Upper lobe of right lung (tissue), 1 donor: ENCODE results near the gene CEMIP2. TPM values are rescaled to one million over a fixed set of nuclear protein-coding genes. Genes with fewer than 3 reads are reported as not detected.
A peak's percentile ranks its signal among the peaks of the same experiment; 100 is the strongest.
"Not testable (repeated sequence)": the region's sequence is repeated elsewhere in the genome, so short reads cannot be mapped to it uniquely, and the experiment has no call there.

Source experiments
- ATAC-seq: fragments of 200-7000 bp; cut with Tn5 transposase; one replicate; pipeline ENCODE4 v1.9.1; 2020; ENCODE audit warnings: mild to moderate bottlenecking, moderate library complexity
- DNase-seq: peaks from one replicate; pipeline ENCODE4 v3.0.0-alpha.2; 2020
- H3K27ac ChIP-seq: fragments of 200-600 bp; one replicate; pipeline ENCODE4 v1.8.0; 2022
- H3K27me3 ChIP-seq: fragments of 200-600 bp; one replicate; pipeline ENCODE4 v1.8.0; 2022; ENCODE audit warnings: mild to moderate bottlenecking
- H3K36me3 ChIP-seq: fragments of 200-600 bp; one replicate; pipeline ENCODE4 v1.8.0; 2022
- H3K4me1 ChIP-seq: fragments of 200-600 bp; one replicate; pipeline ENCODE4 v1.8.0; 2022
- H3K4me3 ChIP-seq: fragments of 200-600 bp; one replicate; pipeline ENCODE4 v1.8.0; 2022; ENCODE audit warnings: mild to moderate bottlenecking
- H3K9me3 ChIP-seq: fragments of 200-600 bp; one replicate; pipeline ENCODE4 v1.8.0; 2022
- intact Hi-C: fragments of 100-400 bp; cut with DNase I; formaldehyde crosslinking; loops from one replicate; pipeline ENCODE4 v1.11.0; 2022
- total RNA-seq: library from RNA; stranded (reverse); fragmentation: NEBNext Ultra II Directional; extraction: Animal tissue kit (Norgen Biotek cat#: 25700); gene quantifications from one replicate; pipeline ENCODE4 v1.2.1, GENCODE V29; 2021
- TF ChIP-seq, protein P1 (sequence below): fragments of 200-600 bp; IDR thresholded peaks from one replicate; pipeline ENCODE4 v1.8.0; 2022; ENCODE audit warnings: antibody characterized with exemption
- donor health status: DM: no; HTN: yes; CAD: no; lungs with severe emphysema.

The CEMIP2 gene
- total RNA-seq, 1 donor from 2014 or later, result 219 TPM

DNA sequence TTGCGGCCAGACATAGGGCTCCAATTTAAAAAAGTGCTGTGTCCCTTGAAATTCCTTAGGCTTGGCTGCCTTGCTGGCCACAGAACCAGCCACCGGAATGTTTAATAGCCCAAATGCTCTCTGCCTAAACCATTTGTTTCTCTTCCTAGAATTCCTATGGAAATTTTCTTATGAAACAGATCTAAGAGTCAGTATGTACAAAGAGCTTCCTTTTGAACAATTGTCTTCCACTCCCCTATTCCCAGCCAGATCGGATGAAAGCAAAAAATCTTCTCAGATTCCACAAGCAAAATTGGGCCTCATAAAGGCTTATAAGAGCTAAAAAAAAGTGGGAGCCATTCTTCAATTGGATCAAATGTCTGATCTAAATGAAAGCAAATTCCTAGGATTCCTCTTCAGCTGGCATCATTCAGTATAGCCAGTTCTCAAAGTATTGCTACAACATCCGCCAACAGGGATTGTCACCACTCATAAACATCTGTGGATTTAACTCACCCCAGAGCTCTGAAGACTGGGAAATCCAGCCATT is 104.3 kb downstream of the CEMIP2 start:
- no peak for ATAC-seq
- no peak for DNase-seq
- intact Hi-C loops, result no loop called here
- TF ChIP-seq, protein P1, sequence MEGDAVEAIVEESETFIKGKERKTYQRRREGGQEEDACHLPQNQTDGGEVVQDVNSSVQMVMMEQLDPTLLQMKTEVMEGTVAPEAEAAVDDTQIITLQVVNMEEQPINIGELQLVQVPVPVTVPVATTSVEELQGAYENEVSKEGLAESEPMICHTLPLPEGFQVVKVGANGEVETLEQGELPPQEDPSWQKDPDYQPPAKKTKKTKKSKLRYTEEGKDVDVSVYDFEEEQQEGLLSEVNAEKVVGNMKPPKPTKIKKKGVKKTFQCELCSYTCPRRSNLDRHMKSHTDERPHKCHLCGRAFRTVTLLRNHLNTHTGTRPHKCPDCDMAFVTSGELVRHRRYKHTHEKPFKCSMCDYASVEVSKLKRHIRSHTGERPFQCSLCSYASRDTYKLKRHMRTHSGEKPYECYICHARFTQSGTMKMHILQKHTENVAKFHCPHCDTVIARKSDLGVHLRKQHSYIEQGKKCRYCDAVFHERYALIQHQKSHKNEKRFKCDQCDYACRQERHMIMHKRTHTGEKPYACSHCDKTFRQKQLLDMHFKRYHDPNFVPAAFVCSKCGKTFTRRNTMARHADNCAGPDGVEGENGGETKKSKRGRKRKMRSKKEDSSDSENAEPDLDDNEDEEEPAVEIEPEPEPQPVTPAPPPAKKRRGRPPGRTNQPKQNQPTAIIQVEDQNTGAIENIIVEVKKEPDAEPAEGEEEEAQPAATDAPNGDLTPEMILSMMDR, result no peak
- H3K27ac ChIP-seq, result peak overlapping the region; percentile 20
- no peaks in the 10 kb centered on the region for H3K27me3 ChIP-seq
- H3K36me3 ChIP-seq, result no peaks in the 10 kb centered on the region
- H3K9me3 ChIP-seq, result no peaks in the 10 kb centered on the region
- H3K4me1 ChIP-seq, result peaks cover 11% of the 10 kb centered on the region
- H3K4me3 ChIP-seq, result no peak overlapping the region

DNA sequence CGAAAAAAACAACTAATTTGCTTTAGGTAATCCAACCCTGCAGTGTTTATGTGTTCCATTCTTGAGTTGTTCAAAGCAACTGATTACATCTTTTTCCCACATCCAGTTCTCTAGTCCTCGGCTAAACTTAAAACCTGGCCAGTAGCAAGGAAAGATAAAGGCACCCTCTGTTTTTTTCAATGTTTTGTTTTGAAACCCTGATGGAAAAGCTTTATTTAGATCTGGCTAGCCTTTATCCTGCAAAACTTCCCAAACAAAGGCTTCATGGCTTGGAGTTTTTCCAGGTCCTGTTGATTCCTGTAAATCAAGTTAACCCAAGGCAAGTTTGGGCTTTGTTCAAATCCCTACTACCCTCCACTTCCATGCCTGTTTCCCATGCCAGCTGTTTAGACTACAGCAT is 105.1 kb downstream of the CEMIP2 start:
- no peak for DNase-seq
- Histone ChIP-seq H3K36me3 (no peaks in the 10 kb centered on the region), H3K9me3 (no peaks in the 10 kb centered on the region), H3K27ac (peak overlapping the region; percentile 20), H3K4me1 (peaks cover 11% of the 10 kb centered on the region), H3K27me3 (no peaks in the 10 kb centered on the region), H3K4me3 (no peak overlapping the region)
- intact Hi-C loops, result no loop called here
- TF ChIP-seq, protein P1, result no peak
- no peak for ATAC-seq

DNA sequence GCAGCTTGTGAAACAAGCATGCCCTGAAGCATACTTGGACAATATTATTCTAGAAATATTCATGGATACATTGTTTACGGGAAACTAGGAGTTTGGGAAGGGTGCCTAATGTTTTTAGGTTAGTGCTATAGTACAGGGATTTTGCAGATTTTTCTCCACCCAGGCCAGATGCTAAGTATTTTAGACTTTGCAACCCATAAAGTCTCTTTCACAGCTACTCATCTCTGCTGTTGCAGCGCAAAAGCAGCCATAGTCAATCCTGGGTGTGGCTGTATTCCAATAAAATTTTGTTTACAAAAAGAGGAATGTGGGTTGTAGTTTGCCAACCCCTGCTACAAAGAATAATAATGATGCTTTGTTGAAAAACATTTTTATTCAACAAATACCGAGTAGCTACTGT is 106.2 kb downstream of the CEMIP2 start:
- DNase-seq, result no peak
- no peak overlapping the region for H3K4me3 ChIP-seq
- intact Hi-C loops, result no loop called here
- no peaks in the 10 kb centered on the region for H3K27me3 ChIP-seq
- H3K27ac ChIP-seq, result no peak overlapping the region
- ATAC-seq, result no peak
- TF ChIP-seq, protein P1, result no peak
- H3K36me3 ChIP-seq, result no peaks in the 10 kb centered on the region
- peaks cover 11% of the 10 kb centered on the region for H3K4me1 ChIP-seq
- H3K9me3 ChIP-seq, result no peaks in the 10 kb centered on the region

DNA sequence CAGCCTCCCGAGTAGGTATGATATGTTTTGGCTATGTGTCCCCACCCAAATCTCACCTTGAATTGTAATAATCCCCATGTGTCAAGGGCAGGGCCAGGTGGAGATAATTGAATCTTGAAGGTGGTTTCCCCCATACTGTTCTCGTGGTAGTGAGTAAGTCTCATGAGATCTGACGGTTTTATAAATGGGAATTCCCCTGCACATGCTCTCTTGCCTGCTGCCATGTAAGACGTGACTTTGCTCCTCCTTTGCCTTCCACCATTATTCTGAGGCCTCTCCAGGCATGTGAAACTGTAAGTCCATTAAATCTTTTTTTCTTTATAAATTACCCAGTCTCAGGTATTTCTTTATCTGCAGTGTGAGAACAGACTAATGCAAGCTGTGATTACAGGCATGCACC is 111.0 kb downstream of the CEMIP2 start:
- H3K4me3 ChIP-seq, intact Hi-C loops, H3K9me3 ChIP-seq, ATAC-seq, H3K36me3 ChIP-seq, DNase-seq, H3K27me3 ChIP-seq, H3K27ac ChIP-seq, H3K4me1 ChIP-seq: not testable (repeated sequence)

DNA sequence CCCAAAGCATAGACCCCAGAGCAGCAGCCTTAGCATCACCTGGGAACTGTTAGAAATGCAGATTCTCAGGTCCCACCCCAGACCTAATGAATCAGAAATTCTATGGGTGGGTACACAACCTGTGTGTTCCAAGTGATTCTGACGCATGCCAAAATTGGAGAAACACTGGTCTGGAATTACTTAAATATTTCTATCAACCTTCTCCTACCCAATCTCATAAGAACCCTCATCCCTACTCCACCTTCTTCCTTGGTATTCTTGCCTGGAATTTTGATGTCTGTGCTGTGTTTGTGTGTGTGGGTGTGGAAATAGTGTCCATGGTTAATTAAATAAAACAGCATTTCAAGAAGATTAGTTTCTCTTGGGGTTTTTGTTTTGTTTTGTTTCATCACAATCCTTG is 111.8 kb downstream of the CEMIP2 start:
- no peak for DNase-seq
- Histone ChIP-seq H3K9me3 (no peaks in the 10 kb centered on the region), H3K27me3 (no peaks in the 10 kb centered on the region), H3K4me1 (no peaks in the 10 kb centered on the region), H3K4me3 (no peak overlapping the region), H3K27ac (no peak overlapping the region), H3K36me3 (no peaks in the 10 kb centered on the region)
- TF ChIP-seq, protein P1, result no peak
- ATAC-seq, result no peak
- intact Hi-C loops, result no loop called here

DNA sequence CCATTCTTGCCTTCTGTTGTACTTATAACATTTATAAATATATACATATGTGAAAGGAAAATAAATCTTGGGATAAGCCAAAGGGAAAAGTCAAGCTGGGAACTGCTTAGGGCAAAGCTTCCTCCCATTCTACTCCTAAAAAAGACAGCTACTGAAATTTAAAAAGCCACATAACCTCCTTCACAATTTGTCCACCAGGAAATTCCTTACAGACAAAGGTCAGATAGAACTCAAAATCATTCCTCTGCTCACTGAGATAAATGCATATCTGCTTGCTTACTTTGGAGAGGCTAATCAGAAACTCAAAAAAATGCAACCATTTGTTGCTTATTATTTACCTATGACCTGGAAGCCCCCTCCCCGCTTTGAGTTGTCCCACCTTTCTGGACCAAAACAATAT is 112.5 kb downstream of the CEMIP2 start:
- no peak overlapping the region for H3K4me3 ChIP-seq
- no peaks in the 10 kb centered on the region for H3K36me3 ChIP-seq
- no peak overlapping the region for H3K27ac ChIP-seq
- DNase-seq, result no peak
- H3K27me3 ChIP-seq, result no peaks in the 10 kb centered on the region
- H3K9me3 ChIP-seq, result no peaks in the 10 kb centered on the region
- no peaks in the 10 kb centered on the region for H3K4me1 ChIP-seq
- intact Hi-C loops, result no loop called here
- ATAC-seq, result no peak
- TF ChIP-seq, protein P1, result no peak
